Measurements from ENCODE around the gene YY2.
"Not testable (repeated sequence)": the region's sequence is repeated elsewhere in the genome, so short reads cannot be mapped to it uniquely, and the experiment has no call there.

YY2 gene
- 0 to 0.34 reads per million in 2 donors for total RNA-seq

DNA sequence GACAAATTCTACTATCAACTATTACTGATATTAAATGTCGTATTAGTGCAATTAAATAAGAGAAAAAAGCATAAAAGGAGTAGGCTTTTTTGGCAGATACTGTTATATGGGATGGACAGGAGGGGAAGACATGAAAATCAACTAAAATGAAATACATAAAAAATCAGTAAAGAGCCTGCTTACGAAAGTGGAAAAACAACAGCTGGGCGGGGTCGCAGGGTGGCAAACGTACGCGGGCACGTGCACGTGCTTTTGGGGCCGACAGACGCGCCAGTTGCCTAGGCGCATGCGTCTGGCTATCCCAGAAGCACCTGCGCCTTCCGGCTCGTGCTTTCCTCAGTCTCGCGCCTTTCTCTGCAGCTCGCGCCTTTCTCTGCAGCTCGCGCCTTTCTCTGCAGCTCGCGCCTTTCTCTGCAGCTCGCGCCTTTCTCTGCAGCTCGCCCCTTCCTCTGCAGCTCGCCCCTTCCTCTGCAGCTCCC, at the start of gene YY2:
Gene YY2 (plus strand): TSS at position 51 of the 479 bp plus-strand sequence. CDS start 498 bp downstream, outside the sequence.
- no peak for DNase-seq

DNA sequence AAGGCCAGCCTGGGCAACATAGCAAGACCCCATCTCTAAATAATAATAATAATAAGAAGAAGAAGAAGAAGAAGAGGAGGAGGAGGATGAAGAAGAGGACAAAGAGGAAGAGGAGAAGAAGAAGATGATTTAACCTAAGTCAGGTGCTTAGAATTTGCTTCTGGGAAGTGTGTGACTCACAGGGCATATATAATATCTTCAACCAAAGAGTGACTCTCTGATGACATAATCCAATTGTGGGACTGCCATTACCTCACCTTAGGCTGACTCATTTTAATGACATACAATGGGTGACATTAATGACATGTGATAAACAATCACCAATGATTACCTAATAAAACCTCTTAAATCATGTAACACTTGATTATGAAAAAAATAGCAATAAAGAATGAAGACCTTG, 49.1 kb upstream of the YY2 start:
- no peak for DNase-seq

GRCh38 chrX:21811832-21812231, 44.0 kb upstream of the YY2 start:
- no peak for DNase-seq

- DNase-seq: no peak
Measured at GRCh38 chrX:21812628-21813027, 43.2 kb upstream of the YY2 start.

DNA sequence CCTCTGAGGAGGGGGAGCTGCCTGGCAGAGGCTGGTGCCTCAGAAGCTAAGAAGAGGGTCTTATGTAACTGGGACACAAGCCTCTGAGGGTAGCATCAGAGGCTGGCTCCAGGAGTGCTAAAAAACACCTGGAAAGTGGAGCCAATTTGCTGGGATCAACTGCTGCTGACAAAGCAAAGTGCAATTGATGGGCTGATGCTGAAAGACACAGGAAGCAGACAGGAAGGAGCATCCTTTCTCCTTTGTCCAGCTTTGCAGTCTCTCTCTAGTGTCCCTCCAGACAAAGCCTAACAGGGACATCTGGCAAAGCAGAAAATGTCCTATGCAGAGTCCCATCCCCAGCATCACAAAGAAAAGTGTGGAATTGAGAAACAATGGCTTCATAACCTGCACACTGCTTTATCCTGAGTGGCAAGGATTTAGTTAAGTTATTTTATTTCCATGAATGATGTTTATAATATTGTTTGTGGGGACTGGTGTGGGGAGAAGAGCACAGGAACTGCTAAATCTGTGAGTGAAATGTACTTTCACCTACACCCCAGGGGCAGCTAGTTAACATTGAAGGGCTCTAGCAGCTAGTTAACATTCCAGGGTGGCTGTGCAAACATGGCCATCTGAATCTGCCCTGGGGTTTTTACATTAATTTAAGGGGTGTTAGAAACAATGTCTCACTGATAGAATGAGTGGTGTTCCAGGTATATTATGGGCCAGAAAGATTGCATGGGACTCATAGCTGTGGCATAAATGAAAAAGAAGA, 42.0 kb upstream of the YY2 start:
- DNase-seq: no peak

DNA sequence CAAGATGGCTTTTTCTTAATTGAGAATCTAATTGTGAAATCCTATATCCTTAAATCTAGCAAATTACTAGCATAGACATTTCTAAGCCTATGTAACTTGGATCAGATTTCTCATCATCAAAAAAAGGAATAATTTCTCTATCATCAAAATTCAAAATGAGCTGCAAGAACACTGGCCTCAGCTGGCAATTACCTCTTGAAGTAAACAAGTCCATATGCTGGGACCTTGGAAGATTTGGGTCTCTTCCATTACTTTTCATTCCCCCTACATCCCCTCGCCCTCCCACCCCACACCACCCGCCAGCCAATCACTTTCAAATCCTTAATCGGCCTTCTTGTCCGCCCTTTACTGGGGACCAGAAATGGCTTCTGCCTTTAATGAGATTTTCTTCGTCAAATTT, 39.7 kb upstream of the YY2 start:
- DNase-seq: no peak

DNA sequence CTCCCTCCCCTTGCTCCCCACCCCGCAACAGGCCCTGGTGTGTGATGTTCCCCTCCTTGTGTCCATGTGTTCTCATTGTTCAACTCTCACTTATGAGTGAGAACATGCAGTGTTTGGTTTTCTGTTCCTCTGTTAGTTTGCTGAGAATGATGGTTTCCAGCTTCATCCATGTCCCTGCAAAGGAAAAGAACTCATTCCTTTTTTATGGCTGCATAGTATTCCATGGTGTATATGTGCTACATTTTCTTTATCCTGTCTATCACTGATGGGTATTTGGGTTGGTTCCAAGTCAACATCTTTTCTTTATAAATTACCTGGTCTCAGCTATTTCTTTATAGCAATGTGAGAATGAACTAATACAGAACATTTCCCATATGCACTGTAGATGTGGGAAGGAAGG, 35.6 kb upstream of the YY2 start:
- not testable (repeated sequence) for DNase-seq

DNA sequence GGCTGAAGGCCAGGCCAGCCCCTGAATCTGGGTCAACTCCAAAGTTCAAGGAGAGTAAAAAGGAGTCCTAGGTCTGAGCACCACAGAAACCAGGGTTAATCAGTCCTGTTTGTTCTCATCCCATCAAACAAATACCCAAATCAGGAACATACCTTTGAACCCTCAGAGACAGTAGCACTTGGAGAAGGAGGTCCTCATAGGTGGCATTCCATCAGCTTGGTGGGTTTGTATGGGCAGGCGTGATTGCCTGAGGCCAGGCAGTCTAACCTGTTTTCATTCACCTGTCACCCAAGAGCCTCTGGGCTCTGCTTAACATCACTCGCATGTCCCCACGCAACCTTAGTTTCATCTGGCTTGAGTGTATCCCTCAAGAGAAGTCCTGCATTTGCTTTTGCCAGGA, 33.9 kb upstream of the YY2 start:
- no peak for DNase-seq

- DNase-seq: no peak
Measured at GRCh38 chrX:21831496-21831895, 24.3 kb upstream of the YY2 start.

GRCh38 chrX:21837056-21837455, 18.7 kb upstream of the YY2 start:
- no peak for DNase-seq

DNA sequence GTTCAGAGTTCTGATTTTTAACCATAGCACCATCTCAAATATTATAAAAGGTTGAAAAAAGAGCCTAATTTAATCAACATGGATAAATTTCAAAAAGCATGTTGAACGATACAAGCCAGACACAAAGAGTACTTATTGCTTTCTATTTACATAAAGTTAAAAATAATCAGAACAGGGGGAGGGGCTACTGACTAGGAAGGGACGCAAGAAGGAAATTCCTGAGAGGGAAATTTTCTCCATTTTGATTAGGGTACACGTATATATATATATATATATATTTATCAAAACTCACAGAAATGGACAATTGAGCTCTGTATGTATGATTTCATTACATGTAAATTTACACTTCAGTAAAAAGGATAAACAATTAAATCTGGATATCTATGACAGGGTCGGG, 16.9 kb upstream of the YY2 start:
- DNase-seq: peak in 1 of 5 experiments; percentile 27

- DNase-seq: peak; percentile 49 to 93 (median 69)
Measured at GRCh38 chrX:21839334-21840192, 16.2 kb upstream of the YY2 start, which contains the start of gene MBTPS2. Gene MBTPS2 (plus strand): TSS chrX:21839617. CDS start chrX:21839735, 118 bp downstream.

DNA sequence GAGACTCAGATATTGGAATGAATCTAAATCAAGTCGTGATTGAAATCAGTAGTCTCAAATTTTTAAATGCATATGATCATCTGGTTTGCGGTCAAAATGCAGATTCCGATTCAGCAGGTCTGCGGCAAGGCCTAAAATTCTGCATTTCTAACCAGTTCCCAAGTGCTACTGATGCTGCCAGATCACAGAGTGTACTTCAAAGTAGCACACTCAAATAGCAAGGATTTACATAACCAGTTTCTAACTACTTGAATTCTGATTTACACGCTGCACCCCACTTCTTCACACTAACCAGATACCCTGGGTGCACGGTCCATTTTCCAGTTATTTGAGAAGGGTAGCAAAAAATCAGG, 15.6 kb upstream of the YY2 start:
- peak in 1 of 5 experiments; percentile 83 for DNase-seq

- no peak for DNase-seq
Measured at GRCh38 chrX:21843179-21843578, 12.6 kb upstream of the YY2 start.

GRCh38 chrX:21845096-21845495, 10.7 kb upstream of the YY2 start:
- no peak for DNase-seq

DNA sequence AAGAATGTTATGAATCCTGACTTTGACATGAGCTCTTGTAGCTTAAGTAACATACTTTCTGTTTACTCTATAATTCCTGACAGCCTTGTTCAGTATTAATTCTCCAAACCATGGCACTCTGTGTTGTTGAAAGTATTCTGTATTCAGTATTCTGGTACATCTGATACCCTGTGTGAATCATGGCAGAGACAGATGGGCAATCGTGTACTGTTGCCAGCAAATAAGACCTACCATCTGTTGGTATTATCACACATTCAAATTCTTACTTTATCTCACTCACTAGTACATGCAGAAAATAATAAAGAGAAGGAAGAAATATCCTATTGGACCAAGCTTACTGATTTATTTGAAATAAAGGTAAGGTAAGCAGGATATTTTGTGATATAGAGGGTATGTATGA, 8.4 kb upstream of the YY2 start:
- no peak for DNase-seq

- DNase-seq: no peak
Measured at GRCh38 chrX:21853578-21853977, 2.2 kb upstream of the YY2 start.

DNA sequence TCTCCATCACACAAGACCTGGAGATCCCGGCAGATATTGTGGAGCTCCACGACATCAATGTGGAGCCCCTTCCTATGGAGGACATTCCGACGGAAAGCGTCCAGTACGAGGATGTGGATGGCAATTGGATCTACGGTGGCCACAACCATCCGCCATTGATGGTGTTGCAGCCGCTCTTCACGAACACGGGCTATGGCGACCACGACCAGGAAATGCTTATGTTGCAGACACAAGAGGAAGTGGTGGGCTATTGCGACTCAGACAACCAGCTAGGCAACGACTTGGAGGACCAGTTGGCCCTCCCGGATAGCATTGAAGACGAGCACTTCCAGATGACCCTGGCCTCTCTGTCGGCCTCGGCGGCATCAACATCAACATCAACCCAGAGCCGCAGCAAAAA, 717 bp downstream of the YY2 start:
- DNase-seq: no peak

DNA sequence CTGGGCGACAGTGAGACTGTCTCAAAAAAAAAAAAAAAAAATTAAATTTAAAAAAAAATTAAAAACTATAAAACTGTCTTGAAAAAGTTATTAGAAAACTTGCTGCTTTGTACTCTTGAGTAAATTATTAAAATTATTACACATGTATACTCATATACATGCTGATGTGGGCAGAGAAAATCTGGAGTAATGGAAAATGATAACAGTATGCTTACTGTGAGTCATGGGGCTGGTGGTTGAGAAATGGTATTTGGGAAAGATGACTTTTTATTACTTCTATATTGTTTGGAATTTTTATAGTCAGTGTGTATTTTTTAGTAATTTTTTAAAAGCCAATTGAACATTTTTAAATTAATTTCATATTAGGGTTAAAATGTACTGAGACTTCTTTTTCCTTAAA, 7.5 kb downstream of the YY2 start:
- DNase-seq: no peak

DNA sequence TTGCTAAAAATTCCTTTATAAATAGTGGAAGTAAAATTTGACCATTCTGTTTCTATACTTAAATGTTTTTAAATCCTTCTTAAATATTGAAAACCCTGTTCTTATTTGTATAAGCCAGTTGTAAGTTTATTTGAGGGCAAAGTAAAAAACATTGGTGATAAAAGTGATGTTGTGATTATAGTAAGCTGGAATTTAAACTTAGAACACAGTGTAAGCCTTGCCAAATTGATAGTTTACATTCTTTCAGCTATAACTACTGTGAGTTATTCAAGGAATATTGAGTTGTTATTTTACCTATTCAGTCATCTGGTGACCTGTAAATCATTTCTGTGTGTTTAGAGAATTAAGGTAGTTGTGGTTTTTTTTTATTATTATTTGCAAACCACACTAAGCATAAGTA, 9.6 kb downstream of the YY2 start:
- DNase-seq: no peak

- no peak for DNase-seq
Measured at GRCh38 chrX:21870494-21870893, 14.7 kb downstream of the YY2 start.

DNA sequence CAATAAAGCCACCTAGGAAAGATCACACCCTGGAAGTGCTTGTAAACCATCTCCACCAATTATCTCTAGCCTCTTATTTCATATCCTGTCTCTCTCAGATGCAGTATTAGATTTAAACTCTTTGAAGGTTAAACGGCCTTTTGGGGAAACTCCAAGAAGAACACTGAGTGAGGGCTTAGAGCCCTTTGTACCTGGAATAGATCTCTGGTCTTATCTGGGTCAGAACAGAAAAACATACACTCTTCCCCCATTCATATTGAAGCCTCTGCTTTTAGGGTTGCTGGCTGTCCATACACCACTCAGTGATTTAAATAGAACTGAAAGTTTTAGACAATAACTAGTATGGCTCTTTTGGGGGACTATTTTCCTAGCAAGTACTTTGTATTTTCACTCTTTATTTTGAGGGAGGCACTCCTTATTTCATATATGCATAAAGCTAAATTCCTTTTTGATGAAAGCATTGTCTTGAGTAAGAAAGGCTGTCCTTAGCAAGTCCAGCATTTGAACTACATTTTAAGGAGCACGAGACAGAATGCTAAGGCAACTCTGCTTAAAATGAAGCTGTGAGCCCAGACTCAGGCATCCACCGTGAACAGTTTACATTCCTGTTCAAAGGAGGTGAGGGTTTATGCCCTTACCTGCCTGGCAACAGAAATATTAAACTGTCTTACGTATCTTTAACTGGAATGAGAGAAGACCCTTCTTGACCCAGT, 17.4 kb downstream of the YY2 start:
- DNase-seq: no peak

- DNase-seq: not testable (repeated sequence)
Measured at GRCh38 chrX:21874182-21874581, 18.4 kb downstream of the YY2 start.

Measured in T-helper 2 cell (primary cell).